Tibial artery (tissue), 4 donors: ENCODE results near the gene PSAP.

ENCODE experiments used
- DNase-seq, 2 donors: peaks; one replicate each; pipeline ENCODE4 v3.0.0-alpha.2; 2019
- H3K27ac ChIP-seq, 2 donors: fragments of 200-600 bp; sonication (generic) in 1 of 2; 1 replicate in 1 of 2; 2 replicates in 1 of 2; pipeline ENCODE4 v1.5.1; 2018 to 2019; ENCODE audit warnings: mild to moderate bottlenecking in 1 of 2
- H3K27me3 ChIP-seq, 2 donors: fragments of 200-600 bp; sonication (generic) in 1 of 2; one replicate each; pipeline versions ENCODE4 v1.5.1 to v1.6.0; 2016 to 2019
- H3K36me3 ChIP-seq, 3 donors: fragments of 200-600 bp; sonication (generic) in 2 of 3; one replicate each; pipeline ENCODE4 v1.5.1; 2016 to 2019; ENCODE audit warnings: mild to moderate bottlenecking in 2 of 3
- H3K4me1 ChIP-seq, 4 donors: fragments of 200-600 bp; sonication (generic) in 2 of 4; 1 replicate in 3 of 4; 2 replicates in 1 of 4; pipeline ENCODE4 v1.5.1; 2016 to 2019
- H3K4me3 ChIP-seq, 2 donors: fragments of 200-600 bp; sonication (generic) in 1 of 2; 1 replicate in 1 of 2; 2 replicates in 1 of 2; pipeline ENCODE4 v1.5.1; 2018 to 2019; ENCODE audit warnings: mild to moderate bottlenecking in 2 of 2
- H3K9me3 ChIP-seq, 3 donors: fragments of 200-600 bp; sonication (generic) in 1 of 3; one replicate each; pipeline ENCODE4 v1.5.1; 2016 to 2019
- intact Hi-C: fragments of 100-400 bp; cut with DNase I; formaldehyde crosslinking; loops from one replicate; pipeline ENCODE4 v1.15.0; 2023; ENCODE audit warnings: low total_unique reads
- TF ChIP-seq, protein P1 (sequence below), 2 experiments: fragments of 200-600 bp in 1 of 2; fragments of 450-650 bp in 1 of 2; IDR thresholded peaks; one replicate each; pipeline ENCODE4 v1.5.1; 2017 to 2019; ENCODE audit warnings: antibody characterized with exemption in 2 of 2, mild to moderate bottlenecking in 1 of 2, moderate library complexity in 1 of 2

Gene PSAP

DNA sequence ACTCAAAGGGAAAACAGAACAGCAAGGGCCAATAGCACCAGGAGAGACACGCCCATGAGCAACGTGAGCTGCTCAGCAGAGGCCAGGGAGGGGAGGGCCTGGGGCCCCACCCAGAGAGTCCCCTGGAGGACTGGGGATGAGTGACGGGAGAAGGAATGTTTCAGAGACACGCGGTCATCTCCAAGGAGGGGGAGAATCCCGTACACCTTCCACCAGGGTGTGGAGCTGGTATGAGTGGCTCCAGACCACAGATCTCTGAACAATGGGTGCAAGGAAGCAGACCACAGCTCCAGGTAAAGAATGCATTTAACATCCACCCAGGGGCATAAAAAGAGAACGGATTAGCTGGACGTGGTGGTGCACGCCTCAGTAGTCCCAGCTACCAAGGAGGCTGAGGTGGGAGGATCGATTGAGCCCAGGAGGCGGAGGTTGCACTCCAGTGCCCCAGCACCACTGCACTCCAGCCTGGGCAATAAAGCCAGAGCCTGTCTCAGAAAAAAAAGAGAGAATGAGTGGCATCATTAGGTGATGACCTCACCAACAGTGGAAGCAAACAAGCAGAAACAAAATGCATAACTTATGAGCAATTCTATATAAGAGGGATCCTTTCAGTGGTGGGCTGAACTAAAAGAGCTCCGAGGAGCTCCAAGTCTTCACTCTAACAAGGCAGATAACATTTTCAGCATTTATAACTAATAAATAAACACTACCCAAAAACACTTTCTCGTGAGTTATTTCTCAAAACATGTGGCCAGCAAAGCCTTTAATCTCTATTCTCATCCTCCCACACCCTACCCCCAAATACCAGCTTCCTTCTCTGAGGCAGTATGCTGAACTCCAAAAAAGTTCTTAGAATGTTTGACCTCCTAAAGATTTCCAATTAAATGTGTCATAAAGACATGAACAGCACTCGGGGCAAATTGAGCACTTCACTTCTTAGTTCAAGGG is 12.5 kb downstream of the PSAP start:
- TF ChIP-seq, protein P1, sequence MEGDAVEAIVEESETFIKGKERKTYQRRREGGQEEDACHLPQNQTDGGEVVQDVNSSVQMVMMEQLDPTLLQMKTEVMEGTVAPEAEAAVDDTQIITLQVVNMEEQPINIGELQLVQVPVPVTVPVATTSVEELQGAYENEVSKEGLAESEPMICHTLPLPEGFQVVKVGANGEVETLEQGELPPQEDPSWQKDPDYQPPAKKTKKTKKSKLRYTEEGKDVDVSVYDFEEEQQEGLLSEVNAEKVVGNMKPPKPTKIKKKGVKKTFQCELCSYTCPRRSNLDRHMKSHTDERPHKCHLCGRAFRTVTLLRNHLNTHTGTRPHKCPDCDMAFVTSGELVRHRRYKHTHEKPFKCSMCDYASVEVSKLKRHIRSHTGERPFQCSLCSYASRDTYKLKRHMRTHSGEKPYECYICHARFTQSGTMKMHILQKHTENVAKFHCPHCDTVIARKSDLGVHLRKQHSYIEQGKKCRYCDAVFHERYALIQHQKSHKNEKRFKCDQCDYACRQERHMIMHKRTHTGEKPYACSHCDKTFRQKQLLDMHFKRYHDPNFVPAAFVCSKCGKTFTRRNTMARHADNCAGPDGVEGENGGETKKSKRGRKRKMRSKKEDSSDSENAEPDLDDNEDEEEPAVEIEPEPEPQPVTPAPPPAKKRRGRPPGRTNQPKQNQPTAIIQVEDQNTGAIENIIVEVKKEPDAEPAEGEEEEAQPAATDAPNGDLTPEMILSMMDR (IDR thresholded peaks at IDR 0.05): no peak
- Histone ChIP-seq H3K9me3 (no peaks in the 10 kb centered on the region), H3K27ac (peak overlapping the region; percentile 85), H3K4me3 (no peak overlapping the region), H3K36me3 (peaks cover 0 to 15% (median 0%) of the 10 kb centered on the region in 3 donors), H3K27me3 (no peaks in the 10 kb centered on the region), H3K4me1 (peaks cover 0 to 90% (median 60%) of the 10 kb centered on the region in 4 donors)
- intact Hi-C loops: loop anchor here (10.0 kb wide), 1 partner anchor 56 kb away; no protein-coding TSS in a partner anchor
- no peak for DNase-seq

DNA sequence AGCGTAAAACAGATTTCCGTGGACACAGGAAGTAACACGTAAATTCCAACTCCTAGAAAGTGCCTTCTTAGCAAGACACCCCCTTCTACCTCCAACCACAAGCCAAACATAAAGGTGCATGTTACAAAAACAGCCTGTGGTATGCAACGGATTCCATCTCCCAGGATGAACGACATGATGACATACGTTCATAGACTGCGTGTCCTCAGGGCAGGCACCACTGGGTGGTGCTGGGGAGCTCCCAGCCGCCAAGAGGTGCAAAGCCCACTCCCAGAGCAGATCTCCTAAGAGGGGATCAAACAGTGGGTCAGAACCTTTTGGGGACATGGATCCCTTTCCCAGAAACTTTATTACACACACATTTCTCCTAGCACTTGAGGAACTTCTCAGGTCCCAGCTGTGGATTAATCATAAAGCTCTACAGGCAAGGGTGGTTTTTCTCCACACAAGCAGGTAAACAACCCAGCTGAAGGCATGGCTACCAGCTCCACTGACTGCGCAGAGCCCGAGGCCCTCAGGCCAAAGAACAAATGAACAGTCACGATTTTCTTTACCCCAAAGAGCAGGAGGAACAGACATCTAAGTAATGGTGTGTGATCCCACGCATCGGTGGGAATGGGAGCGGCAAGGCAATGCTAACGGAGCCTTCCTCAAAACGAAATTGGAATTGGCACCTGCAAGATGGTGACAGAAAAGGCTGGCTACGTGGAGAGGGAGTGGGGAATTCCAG is 13.8 kb downstream of the PSAP start:
- Histone ChIP-seq H3K4me1 (peaks cover 0 to 83% (median 58%) of the 10 kb centered on the region in 4 donors), H3K27ac (peak overlapping the region; percentile 85), H3K9me3 (no peaks in the 10 kb centered on the region), H3K27me3 (no peaks in the 10 kb centered on the region), H3K4me3 (no peak overlapping the region), H3K36me3 (peaks cover 2 to 27% (median 3%) of the 10 kb centered on the region in 3 donors)
- TF ChIP-seq, protein P1 (IDR thresholded peaks at IDR 0.05): no peak
- intact Hi-C loops: loop anchor here (10.0 kb wide), 1 partner anchor 58 kb away; no protein-coding TSS in a partner anchor
- peak in 1 of 2 donors; percentile 33 for DNase-seq

DNA sequence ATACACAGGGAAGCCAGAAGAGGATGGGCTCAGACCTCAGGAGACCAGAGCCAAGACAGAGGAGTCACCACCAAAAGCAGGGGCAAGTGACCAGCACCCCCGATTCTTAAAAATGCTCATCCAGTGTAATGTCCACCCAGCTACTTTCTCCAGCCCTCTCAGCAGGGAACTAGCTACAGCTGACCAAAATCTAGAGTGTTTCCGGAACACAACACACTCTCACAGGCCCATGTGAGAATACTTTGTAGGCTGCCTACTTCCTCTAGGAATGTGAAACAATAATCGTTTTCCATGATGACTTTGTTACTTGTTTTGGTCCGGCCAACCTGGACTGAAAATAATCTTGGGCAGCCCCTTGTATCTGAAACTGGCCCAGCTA is 14.5 kb downstream of the PSAP start:
- no peak overlapping the region for H3K4me3 ChIP-seq
- H3K27me3 ChIP-seq: no peaks in the 10 kb centered on the region
- H3K9me3 ChIP-seq: no peaks in the 10 kb centered on the region
- TF ChIP-seq, protein P1 (IDR thresholded peaks at IDR 0.05): no peak
- peaks cover 0 to 78% (median 58%) of the 10 kb centered on the region in 4 donors for H3K4me1 ChIP-seq
- intact Hi-C loops: loop anchor here (10.0 kb wide), 1 partner anchor 58 kb away; no protein-coding TSS in a partner anchor
- DNase-seq: peak in 1 of 2 donors; percentile 62
- H3K36me3 ChIP-seq: peaks cover 8 to 34% (median 10%) of the 10 kb centered on the region in 3 donors
- peak overlapping the region; percentile 85 for H3K27ac ChIP-seq

DNA sequence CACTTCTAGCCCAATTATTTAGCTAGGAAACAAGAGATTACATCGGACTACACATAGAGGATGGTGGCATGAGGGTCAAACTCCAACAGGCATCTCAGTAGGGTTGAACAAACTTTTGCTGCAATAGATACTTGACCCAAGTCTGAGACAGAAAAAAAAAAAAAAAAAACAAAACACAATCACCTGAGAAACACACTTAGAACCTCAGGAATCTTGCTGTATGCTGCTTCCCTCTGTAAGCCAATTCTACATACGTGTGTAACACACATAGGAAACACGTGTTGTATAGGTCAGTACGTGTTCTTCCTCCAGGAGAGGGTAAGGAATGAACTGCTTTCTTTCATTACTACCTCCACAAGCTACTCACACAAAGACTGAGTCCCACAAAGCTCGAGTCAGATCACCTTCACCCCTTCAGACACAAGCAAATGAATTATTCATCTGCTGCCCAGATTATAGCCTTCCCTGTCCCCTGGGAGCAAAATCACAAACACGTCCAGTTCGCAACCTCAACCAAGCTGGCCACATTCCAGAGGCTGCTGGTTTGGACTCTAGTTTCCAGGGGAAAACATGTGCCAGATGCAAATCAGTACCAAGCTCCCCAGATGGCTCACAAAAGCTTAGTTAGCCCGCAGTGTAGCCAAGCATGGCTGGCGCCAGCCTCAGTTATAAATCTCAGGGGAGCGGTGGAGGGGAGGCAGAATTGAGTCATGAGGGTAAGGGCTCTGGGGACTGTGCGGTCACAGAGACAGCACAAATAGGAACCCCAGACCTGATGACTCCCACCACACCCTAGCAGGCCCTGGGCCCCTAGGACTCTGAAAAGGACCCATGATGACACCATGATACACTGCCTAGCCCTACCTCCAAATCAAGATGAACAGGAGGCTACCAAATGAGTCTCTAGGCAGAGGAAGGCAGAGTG is 15.1 kb downstream of the PSAP start:
- Histone ChIP-seq H3K36me3 (peaks cover 15 to 41% (median 17%) of the 10 kb centered on the region in 3 donors), H3K4me3 (no peak overlapping the region), H3K4me1 (peaks cover 0 to 72% (median 54%) of the 10 kb centered on the region in 4 donors), H3K27me3 (no peaks in the 10 kb centered on the region), H3K27ac (peak overlapping the region; percentile 85), H3K9me3 (no peaks in the 10 kb centered on the region)
- intact Hi-C loops: loop anchor here (10.0 kb wide), 1 partner anchor 59 kb away; no protein-coding TSS in a partner anchor
- DNase-seq: peak; percentile 87 to 96
- TF ChIP-seq, protein P1 (IDR thresholded peaks at IDR 0.05): no peak
